Fibroblast of lung (primary cell): ENCODE measurements around the gene C1orf210. TPM values are rescaled to one million over a fixed set of nuclear protein-coding genes. Genes with fewer than 3 reads are reported as not detected.
A peak's percentile ranks its signal among the peaks of the same experiment; 100 is the strongest.

Experiments used
- DNase-seq, 2 donors: peaks; one replicate each; pipeline versions ENCODE4 v3.0.0 to v3.0.0-alpha.2; 2010; ENCODE audit warnings: low read depth in 2 of 2
- H2AFZ ChIP-seq: 2 replicates; pipeline ENCODE4 v1.5.1; 2012; ENCODE audit warnings: low read length, control low read depth, inconsistent platforms
- H3K27ac ChIP-seq: 2 replicates; pipeline ENCODE4 v1.5.1; 2011; ENCODE audit warnings: low read length, control low read depth; ENCODE audit not compliant: insufficient read depth
- H3K27me3 ChIP-seq: 2 replicates; pipeline ENCODE4 v1.5.1; 2011; ENCODE audit warnings: mild to moderate bottlenecking, low read length; ENCODE audit not compliant: control insufficient read depth, insufficient read depth
- H3K36me3 ChIP-seq: 2 replicates; pipeline ENCODE4 v1.5.1; 2011; ENCODE audit warnings: low read length; ENCODE audit not compliant: control insufficient read depth, insufficient read depth
- H3K4me1 ChIP-seq: 2 replicates; pipeline ENCODE4 v1.5.1; 2011; ENCODE audit warnings: low read length; ENCODE audit not compliant: control insufficient read depth, insufficient read depth; ENCODE audit errors: extremely low read depth
- H3K4me2 ChIP-seq: 2 replicates; pipeline ENCODE4 v1.5.1; 2011; ENCODE audit warnings: low read length, control low read depth; ENCODE audit not compliant: insufficient read depth; ENCODE audit errors: extremely low read depth
- H3K4me3 ChIP-seq, 4 experiments: fragments of 200-600 bp in 1 of 4; sonication (generic) in 1 of 4; replicated peaks in 1 of 4; 2 replicates each; pipeline ENCODE4 v1.5.1; 2011 to 2016; ENCODE audit warnings: low read length in 4 of 4, low read depth in 3 of 4, mild to moderate bottlenecking in 3 of 4, control low read depth in 2 of 4, inconsistent platforms in 1 of 4, mixed read lengths in 1 of 4; ENCODE audit not compliant: insufficient read depth in 1 of 4; ENCODE audit errors: control extremely low read depth in 1 of 4
- H3K79me2 ChIP-seq: 2 replicates; pipeline ENCODE4 v1.5.1; 2012; ENCODE audit warnings: mild to moderate bottlenecking, low read length, inconsistent platforms; ENCODE audit not compliant: control insufficient read depth, insufficient read depth
- H3K9ac ChIP-seq: 2 replicates; pipeline ENCODE4 v1.5.1; 2011; ENCODE audit warnings: mild to moderate bottlenecking, low read length, control low read depth; ENCODE audit not compliant: insufficient read depth
- H3K9me3 ChIP-seq: 2 replicates; pipeline ENCODE4 v1.5.1; 2012; ENCODE audit warnings: low read depth, low read length; ENCODE audit not compliant: control insufficient read depth, insufficient read depth
- H4K20me1 ChIP-seq: 2 replicates; pipeline ENCODE4 v1.5.1; 2011; ENCODE audit warnings: low read length; ENCODE audit not compliant: control insufficient read depth, insufficient read depth; ENCODE audit errors: extremely low read depth
- EZH2 ChIP-seq: IDR thresholded peaks from 2 replicates; pipeline ENCODE4 v1.5.1; 2012; ENCODE audit warnings: low read length, control low read depth, mild to moderate bottlenecking; ENCODE audit errors: missing control alignments
- polyA plus RNA-seq, 2 donors: library from polyadenylated mRNA; depleted of rRNA in 1 of 2; stranded (reverse) in 1 of 2; unstranded in 1 of 2; fragments of >200 nt; gene quantifications; 2 replicates each; pipeline ENCODE4 v1.2.1, GENCODE V29; 2011 to 2012; ENCODE audit warnings: missing spikeins in 1 of 2
- total RNA-seq: library from RNA; depleted of rRNA; stranded (reverse); fragments of >200 nt; gene quantifications from 2 replicates; pipeline ENCODE4 v1.2.1, GENCODE V29; 2014
- TF ChIP-seq, protein P1 (sequence below), 2 donors: IDR thresholded peaks in 1 of 2; conservative IDR thresholded peaks in 1 of 2; 1 replicate in 1 of 2; 2 replicates in 1 of 2; pipeline ENCODE4 v1.5.1; 2011 to 2012; ENCODE audit warnings: low read length in 2 of 2, control low read depth in 1 of 2, inconsistent platforms in 1 of 2, low read depth in 1 of 2, mild to moderate bottlenecking in 1 of 2

The C1orf210 gene
- total and polyA plus RNA-seq, 2 donors (not counting 1 experiment from before 2014, with no cell fraction given): not detected

DNA sequence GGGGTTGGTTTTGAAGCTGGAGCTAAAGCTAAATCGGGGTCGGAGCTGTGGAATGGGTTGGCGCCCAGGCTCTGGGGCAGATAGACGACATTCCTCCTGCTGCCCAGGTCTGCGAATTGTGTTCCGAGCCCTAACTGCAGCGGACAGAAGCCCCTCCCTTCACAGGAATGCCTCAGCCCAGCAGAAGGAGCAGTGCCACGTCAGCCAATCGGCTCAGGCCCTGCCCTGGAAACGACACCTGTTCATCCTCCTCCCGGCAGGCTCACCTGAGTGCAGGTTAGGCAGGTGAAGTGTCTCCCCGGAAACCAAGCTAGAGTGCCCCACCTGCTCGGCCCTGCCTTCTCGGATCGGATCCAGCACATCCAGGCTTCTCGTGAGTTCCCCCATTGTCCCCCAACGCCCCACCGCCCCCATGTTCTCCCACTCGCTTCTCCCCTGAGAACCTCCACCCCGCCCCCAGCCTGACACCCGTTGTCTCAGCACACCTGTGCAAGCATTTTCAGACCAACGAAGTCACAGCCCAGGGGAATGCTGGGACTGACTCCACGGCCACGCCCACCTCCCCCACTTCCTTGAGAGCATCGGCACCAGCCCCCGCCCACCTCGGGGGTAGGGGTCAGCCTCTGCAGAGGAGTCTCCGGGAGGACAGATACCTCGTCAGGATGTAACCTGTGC is 14.8 kb downstream of the C1orf210 start:
- Histone ChIP-seq H3K27ac (no peak overlapping the region), H3K79me2 (no peaks in the 10 kb centered on the region), H3K4me3 (no peak overlapping the region), H3K4me1 (no peaks in the 10 kb centered on the region), H3K27me3 (peaks cover 11% of the 10 kb centered on the region), H3K9me3 (no peaks in the 10 kb centered on the region), H3K4me2 (no peak overlapping the region), H3K9ac (no peak overlapping the region), H4K20me1 (no peaks in the 10 kb centered on the region), H2AFZ (no peak overlapping the region), H3K36me3 (no peaks in the 10 kb centered on the region)
- TF ChIP-seq EZH2: no peak
- TF ChIP-seq, protein P1, sequence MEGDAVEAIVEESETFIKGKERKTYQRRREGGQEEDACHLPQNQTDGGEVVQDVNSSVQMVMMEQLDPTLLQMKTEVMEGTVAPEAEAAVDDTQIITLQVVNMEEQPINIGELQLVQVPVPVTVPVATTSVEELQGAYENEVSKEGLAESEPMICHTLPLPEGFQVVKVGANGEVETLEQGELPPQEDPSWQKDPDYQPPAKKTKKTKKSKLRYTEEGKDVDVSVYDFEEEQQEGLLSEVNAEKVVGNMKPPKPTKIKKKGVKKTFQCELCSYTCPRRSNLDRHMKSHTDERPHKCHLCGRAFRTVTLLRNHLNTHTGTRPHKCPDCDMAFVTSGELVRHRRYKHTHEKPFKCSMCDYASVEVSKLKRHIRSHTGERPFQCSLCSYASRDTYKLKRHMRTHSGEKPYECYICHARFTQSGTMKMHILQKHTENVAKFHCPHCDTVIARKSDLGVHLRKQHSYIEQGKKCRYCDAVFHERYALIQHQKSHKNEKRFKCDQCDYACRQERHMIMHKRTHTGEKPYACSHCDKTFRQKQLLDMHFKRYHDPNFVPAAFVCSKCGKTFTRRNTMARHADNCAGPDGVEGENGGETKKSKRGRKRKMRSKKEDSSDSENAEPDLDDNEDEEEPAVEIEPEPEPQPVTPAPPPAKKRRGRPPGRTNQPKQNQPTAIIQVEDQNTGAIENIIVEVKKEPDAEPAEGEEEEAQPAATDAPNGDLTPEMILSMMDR (conservative IDR thresholded peaks at IDR 0.05 in 1 of 2, IDR thresholded peaks at IDR 0.05 in 1 of 2; ENCODE audit: low read depth in 1 of 2, low read length in 2 of 2): no peak
- peak in 1 of 2 donors; percentile 30 for DNase-seq

DNA sequence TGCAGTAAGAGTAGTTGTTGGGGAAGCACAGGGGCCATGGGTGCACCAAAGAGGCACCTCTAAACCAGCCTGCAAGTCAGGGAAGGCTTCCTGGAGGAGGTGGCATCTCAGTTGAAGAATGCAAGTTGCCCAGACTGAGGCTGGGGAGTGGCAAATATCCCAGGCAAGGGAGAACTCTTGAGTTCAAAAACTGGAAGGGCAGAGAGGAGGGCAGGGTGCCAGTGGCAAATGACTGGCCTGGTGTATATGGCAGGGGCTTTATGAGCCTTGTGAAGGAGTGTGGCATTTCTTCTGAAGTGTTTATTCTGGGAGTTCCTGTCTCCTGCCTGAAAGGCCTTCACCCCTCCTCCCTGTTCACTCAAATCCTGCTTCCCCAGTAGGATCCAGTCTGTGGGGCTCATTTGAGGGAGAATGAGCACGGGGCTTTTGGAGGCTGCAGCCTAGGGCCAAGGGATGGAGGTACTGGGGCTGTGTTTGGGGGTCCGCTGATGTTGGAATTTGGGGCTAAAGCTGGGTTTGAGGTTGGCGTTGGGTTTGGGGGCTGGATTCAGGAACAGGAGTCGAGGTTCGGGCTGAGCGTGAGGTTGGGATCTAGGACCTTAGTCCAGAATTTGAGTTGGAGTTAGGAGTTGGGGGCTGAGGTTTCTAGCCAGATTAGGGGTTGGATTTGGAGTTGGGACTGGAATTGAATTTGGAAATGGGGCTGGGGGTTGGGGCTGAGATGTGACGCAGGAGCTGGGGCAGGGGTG is 15.6 kb downstream of the C1orf210 start, which contains the start of gene TMEM125:
Gene TMEM125, plus strand, starts transcription at position 357 of the 749 bp plus-strand sequence. CDS start 2,740 bp downstream, outside the sequence.
- Histone ChIP-seq H4K20me1 (no peaks in the 10 kb centered on the region), H3K9me3 (no peaks in the 10 kb centered on the region), H3K27ac (no peak within 1 kb of the TSS), H3K9ac (no peak within 1 kb of the TSS), H3K27me3 (peaks cover 11% of the 10 kb centered on the region), H3K4me2 (no peak within 1 kb of the TSS), H3K79me2 (no peaks in the 10 kb centered on the region), H3K4me1 (no peaks in the 10 kb centered on the region), H3K36me3 (no peaks in the 10 kb centered on the region), H2AFZ (no peak within 1 kb of the TSS), H3K4me3 (no peak within 1 kb of the TSS)
- no peak for DNase-seq
- TF ChIP-seq EZH2: no peak
- TF ChIP-seq, protein P1 (conservative IDR thresholded peaks at IDR 0.05 in 1 of 2, IDR thresholded peaks at IDR 0.05 in 1 of 2; ENCODE audit: low read depth in 1 of 2, low read length in 2 of 2): no peak

GRCh38 chr1:43267818-43268425 is 17.5 kb downstream of the C1orf210 start:
- Histone ChIP-seq H4K20me1 (no peaks in the 10 kb centered on the region), H3K27me3 (peaks cover 11% of the 10 kb centered on the region), H3K79me2 (no peaks in the 10 kb centered on the region), H3K27ac (no peak overlapping the region), H3K36me3 (no peaks in the 10 kb centered on the region), H3K4me3 (no peak overlapping the region), H2AFZ (no peak overlapping the region), H3K9ac (no peak overlapping the region), H3K4me1 (no peaks in the 10 kb centered on the region), H3K9me3 (no peaks in the 10 kb centered on the region), H3K4me2 (no peak overlapping the region)
- TF ChIP-seq EZH2: no peak
- TF ChIP-seq, protein P1 (conservative IDR thresholded peaks at IDR 0.05 in 1 of 2, IDR thresholded peaks at IDR 0.05 in 1 of 2; ENCODE audit: low read depth in 1 of 2, low read length in 2 of 2): no peak
- no peak for DNase-seq
